GM18505 (cell line): ENCODE results near the gene ALG3.
A peak's percentile ranks its signal among the peaks of the same experiment; 100 is the strongest.

Experiments
- ATAC-seq: cut with Tn5 transposase; IDR thresholded peaks from one replicate; pipeline ENCODE4 v1.9.1; 2021; ENCODE audit not compliant: unreplicated experiment
- POLR2A ChIP-seq: IDR thresholded peaks from 4 replicates; pipeline ENCODE4 v1.6.1; 2011; ENCODE audit warnings: borderline replicate concordance; ENCODE audit not compliant: insufficient read depth, insufficient read length; ENCODE audit errors: extremely low read depth

ALG3 gene

DNA sequence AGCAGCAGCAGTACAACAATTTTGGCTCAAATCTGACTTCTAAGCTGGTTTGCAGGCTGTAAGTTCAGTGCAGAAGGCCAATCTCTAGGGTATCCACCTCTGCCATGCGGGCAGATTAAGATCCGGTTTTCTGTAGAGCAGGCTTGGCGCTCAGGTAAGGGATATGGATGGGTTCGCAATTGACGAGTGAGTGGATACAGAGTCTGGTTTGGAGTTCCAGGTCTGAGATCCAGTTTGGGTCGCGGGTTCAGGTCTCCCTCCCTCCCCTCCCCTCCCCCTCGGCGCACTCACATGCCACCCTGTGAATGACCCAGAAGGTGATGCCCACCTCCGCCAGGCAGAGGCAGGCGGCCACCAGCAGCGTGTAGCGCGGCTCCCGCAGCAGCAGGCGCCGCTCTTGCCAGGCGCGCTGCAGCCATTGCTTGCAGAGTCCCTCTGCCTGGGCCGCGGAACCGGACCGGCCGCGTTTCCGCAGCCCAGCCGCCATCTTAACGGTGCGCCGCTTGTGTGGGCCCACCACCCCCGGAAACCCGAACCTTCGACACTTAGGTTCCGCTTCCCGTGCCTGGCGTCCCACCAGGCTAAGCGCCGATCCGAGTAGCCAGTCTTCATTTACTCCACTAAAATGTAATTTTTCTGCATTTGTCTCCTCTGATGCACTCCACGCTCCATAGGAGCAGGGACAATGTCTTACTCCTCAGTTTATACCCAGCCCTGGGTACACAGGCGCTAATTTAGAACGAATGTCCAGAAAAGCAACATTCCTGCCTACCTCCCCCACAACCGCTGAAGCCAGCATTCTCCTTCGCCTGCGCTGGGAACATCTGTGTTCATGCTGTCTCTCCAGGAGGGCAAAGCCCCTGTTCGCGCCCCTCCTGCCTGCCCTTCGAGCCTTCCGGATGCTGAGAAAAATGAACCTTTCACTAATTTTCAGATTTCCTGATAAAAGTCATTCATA is at the start of gene ALG3:
TSS of gene ALG3 (minus strand) at position 509 of the 958 bp plus-strand sequence. CDS start at position 487, 22 bp downstream.
- ATAC-seq = peak; percentile 56
- TF ChIP-seq POLR2A = peak; percentile 93

- TF ChIP-seq POLR2A = no peak
- ATAC-seq = no peak
These were observed 47.9 kb upstream of the ALG3 start for GRCh38 chr3:184296616-184297015.

DNA sequence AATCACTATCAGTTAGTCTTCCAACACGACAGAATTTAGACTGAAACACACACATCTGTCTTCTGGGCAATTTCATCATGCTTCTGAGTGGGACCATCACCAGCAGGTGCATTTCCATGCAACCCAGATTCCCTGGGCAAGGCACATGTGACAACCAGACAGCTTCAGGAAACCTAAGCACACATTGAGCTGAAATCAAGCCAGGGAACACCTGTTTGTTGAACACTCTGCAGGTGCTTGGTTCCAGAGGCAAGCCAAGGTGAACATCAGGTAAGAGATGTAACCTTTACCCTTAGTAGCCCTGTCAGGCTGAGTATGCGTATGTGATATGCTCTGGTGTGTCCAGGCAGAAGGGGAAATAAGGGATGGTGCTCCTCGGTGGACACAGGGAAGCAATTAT is 47.0 kb upstream of the ALG3 start:
- TF ChIP-seq POLR2A = no peak
- no peak for ATAC-seq

DNA sequence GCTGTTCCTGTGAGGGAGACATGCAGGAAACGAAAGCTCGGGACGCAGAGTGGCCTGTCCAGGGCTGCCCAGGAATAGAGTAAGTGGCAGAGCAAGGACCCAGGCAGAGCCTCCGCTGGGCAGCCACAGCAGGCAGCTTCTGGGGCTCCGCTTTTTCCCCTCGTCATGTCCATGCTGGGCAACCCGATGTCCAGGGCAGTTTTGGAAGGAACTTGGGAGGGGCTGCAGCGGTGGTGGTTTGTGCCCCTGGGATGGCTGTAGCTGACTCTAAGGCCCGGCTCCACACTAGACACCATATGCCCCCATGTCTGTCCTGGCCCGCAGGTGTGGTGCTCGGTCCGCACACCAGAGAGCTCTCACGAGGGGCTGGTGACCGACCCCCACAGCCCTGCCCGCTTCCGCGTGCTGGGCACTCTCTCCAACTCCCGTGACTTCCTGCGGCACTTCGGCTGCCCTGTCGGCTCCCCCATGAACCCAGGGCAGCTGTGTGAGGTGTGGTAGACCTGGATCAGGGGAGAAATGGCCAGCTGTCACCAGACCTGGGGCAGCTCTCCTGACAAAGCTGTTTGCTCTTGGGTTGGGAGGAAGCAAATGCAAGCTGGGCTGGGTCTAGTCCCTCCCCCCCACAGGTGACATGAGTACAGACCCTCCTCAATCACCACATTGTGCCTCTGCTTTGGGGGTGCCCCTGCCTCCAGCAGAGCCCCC is 43.1 kb upstream of the ALG3 start:
- TF ChIP-seq POLR2A = no peak
- no peak for ATAC-seq

GRCh38 chr3:184291044-184291737 is 42.4 kb upstream of the ALG3 start:
- ATAC-seq = no peak
- no peak for TF ChIP-seq POLR2A

GRCh38 chr3:184290331-184290730 is 41.6 kb upstream of the ALG3 start:
- no peak for ATAC-seq
- no peak for TF ChIP-seq POLR2A

GRCh38 chr3:184289426-184289938 is 40.7 kb upstream of the ALG3 start:
- no peak for TF ChIP-seq POLR2A
- no peak for ATAC-seq

GRCh38 chr3:184284696-184285095 is 35.9 kb upstream of the ALG3 start:
- no peak for ATAC-seq
- TF ChIP-seq POLR2A = no peak

- ATAC-seq = no peak
- no peak for TF ChIP-seq POLR2A
These were observed 34.9 kb upstream of the ALG3 start for GRCh38 chr3:184283681-184284080.

- TF ChIP-seq POLR2A = no peak
- no peak for ATAC-seq
These were observed 34.2 kb upstream of the ALG3 start for GRCh38 chr3:184282941-184283340.

GRCh38 chr3:184277366-184277765 is 28.6 kb upstream of the ALG3 start:
- ATAC-seq = no peak
- no peak for TF ChIP-seq POLR2A

DNA sequence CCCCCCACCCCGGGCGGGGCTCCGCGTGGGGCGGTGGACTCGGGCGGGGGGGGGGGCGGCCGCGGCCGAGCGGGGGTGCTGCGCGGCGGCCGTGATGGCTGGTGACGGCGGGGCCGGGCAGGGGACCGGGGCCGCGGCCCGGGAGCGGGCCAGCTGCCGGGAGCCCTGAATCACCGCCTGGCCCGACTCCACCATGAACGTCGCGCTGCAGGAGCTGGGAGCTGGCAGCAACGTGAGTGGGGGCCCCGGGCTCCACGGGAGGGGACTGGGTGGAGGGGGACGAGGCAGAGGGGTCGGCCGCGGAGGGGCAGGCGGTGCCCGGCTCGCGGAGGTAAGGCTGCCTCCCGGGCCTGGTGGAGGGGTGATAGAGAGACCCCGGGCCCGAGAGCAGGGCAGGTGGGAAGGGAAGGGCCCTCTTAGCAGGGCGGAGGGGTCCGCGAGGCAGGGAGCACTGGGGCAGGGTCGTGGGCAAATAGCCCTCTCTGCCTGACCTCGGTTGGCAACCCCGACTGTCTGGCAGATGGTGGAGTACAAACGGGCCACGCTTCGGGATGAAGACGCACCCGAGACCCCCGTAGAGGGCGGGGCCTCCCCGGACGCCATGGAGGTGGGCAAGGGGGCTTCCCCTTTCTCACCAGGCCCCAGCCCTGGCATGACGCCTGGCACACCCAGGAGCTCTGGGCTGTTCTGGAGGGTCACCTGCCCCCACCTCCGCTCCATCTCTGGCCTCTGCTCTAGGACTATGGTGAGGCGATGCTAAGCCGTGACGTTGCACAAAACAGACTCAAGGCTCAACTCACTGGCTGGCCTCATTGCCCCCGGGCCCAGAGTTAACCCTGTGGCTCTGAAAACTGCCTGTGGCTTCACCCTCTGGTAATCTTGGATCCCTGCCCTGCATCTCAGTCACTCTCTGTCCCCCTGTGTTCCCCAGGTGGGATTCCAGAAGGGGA is 27.5 kb upstream of the ALG3 start, which contains the start of gene ECE2:
TSS of gene ECE2 (plus strand) at position 62 of the 950 bp plus-strand sequence. CDS start at position 194, 132 bp downstream.
- no peak for ATAC-seq
- no peak for TF ChIP-seq POLR2A
